Thyroid gland (tissue), 4 donors: ENCODE data around the gene ARL13B. TPM values are rescaled to one million over a fixed set of nuclear protein-coding genes. Genes with fewer than 3 reads are reported as not detected.
A peak's percentile ranks its signal among the peaks of the same experiment; 100 is the strongest.
"Not testable (repeated sequence)": the region's sequence is repeated elsewhere in the genome, so short reads cannot be mapped to it uniquely, and the experiment has no call there.

Experiments used
- DNase-seq, 2 donors: peaks; one replicate each; pipeline ENCODE4 v3.0.0-alpha.2; 2019
- H3K27ac ChIP-seq, 3 donors: fragments of 200-600 bp; sonication (generic); 1 replicate in 2 of 3; 2 replicates in 1 of 3; pipeline ENCODE4 v1.5.1; 2016 to 2019; ENCODE audit warnings: mild to moderate bottlenecking in 1 of 3, moderate library complexity in 1 of 3
- H3K27me3 ChIP-seq: fragments of 200-600 bp; sonication (generic); one replicate; pipeline ENCODE4 v1.5.1; 2019
- H3K36me3 ChIP-seq, 2 donors: fragments of 200-600 bp; sonication (generic); one replicate each; pipeline ENCODE4 v1.5.1; 2016 to 2019
- H3K4me1 ChIP-seq, 2 donors: fragments of 200-600 bp; sonication (generic); one replicate each; pipeline ENCODE4 v1.5.1; 2017 to 2019
- H3K4me3 ChIP-seq, 3 donors: fragments of 200-600 bp; sonication (generic); replicated peaks in 1 of 3; 1 replicate in 2 of 3; 2 replicates in 1 of 3; pipeline ENCODE4 v1.5.1; 2016; ENCODE audit warnings: mild to moderate bottlenecking in 1 of 3
- H3K9me3 ChIP-seq: fragments of 200-600 bp; sonication (generic); one replicate; pipeline ENCODE4 v1.5.1; 2017
- CTCF ChIP-seq, 6 experiments: fragments of 200-600 bp in 3 of 6; fragments of 450-650 bp in 3 of 6; sonication (generic) in 3 of 6; IDR thresholded peaks; one replicate each; pipeline ENCODE4 v1.5.1; 2016 to 2019; ENCODE audit warnings: antibody characterized with exemption in 6 of 6, mild to moderate bottlenecking in 2 of 6, inconsistent platforms in 1 of 6, moderate library complexity in 1 of 6
- POLR2A ChIP-seq, 2 donors: fragments of 450-650 bp; IDR thresholded peaks; one replicate each; pipeline ENCODE4 v1.6.1; 2017; ENCODE audit warnings: antibody characterized with exemption in 2 of 2, mild to moderate bottlenecking in 2 of 2, moderate library complexity in 1 of 2
- WGBS, 2 donors: methylation state at CpG; one replicate each; pipeline ENCODE4 v1.1.5; 2017; 5-methylcytosine and 5-hydroxymethylcytosine counted together
- intact Hi-C: fragments of 100-400 bp; cut with DNase I; formaldehyde crosslinking; loops from one replicate; pipeline ENCODE4 v1.15.1; 2023
- total RNA-seq, 4 donors: library from RNA; depleted of rRNA; stranded (reverse); fragments of >200 nt; gene quantifications; one replicate each; pipeline ENCODE4 v1.2.3, GENCODE V29; 2016

The ARL13B gene
- 10 to 100 TPM; 14.6 to 27.3 (median 16.0) TPM for total RNA-seq

GRCh38 chr3:93979850-93980676 lies at the start of gene ARL13B:
Gene ARL13B (plus strand): TSS chr3:93980155. CDS start chr3:93980424, 269 bp downstream.
- H3K27me3 ChIP-seq = no peaks in the 10 kb centered on the region
- H3K27ac ChIP-seq = peak within 1 kb of the TSS; percentile 5 to 93 (median 86)
- intact Hi-C loops = no loop called here
- peak within 1 kb of the TSS; percentile 22 to 83 (median 78) for H3K4me3 ChIP-seq
- peaks cover 7% of the 10 kb centered on the region in 2 donors for H3K4me1 ChIP-seq
- DNase-seq = peak; percentile 99
- WGBS, 2 donors = 0 to 1% methylated on average over 32 to 53 of the region's 66 CpGs
- H3K36me3 ChIP-seq = no peaks in the 10 kb centered on the region
- H3K9me3 ChIP-seq = no peaks in the 10 kb centered on the region
- TF ChIP-seq CTCF (IDR thresholded peaks at IDR 0.05) = no peak
- peak in 1 of 2 donors; percentile 86 for TF ChIP-seq POLR2A (IDR thresholded peaks at IDR 0.05)

GRCh38 chr3:93931597-93932229 lies 48.2 kb upstream of the ARL13B start:
- TF ChIP-seq CTCF (IDR thresholded peaks at IDR 0.05) (no peak), POLR2A (IDR thresholded peaks at IDR 0.05) (no peak)
- no peaks in the 10 kb centered on the region for H3K27me3 ChIP-seq
- H3K36me3 ChIP-seq = no peaks in the 10 kb centered on the region
- intact Hi-C loops = no loop called here
- no peaks in the 10 kb centered on the region for H3K9me3 ChIP-seq
- H3K27ac ChIP-seq = no peak overlapping the region
- H3K4me1 ChIP-seq = peaks cover 0 to 7% of the 10 kb centered on the region in 2 donors
- no peak for DNase-seq
- WGBS, 2 donors = 90 to 92% methylated on average over 5 of the region's 5 CpGs
- no peak overlapping the region for H3K4me3 ChIP-seq

- H3K36me3 ChIP-seq = no peaks in the 10 kb centered on the region
- no peak for DNase-seq
- intact Hi-C loops = no loop called here
- H3K27ac ChIP-seq = no peak overlapping the region
- TF ChIP-seq CTCF (IDR thresholded peaks at IDR 0.05) (no peak), POLR2A (IDR thresholded peaks at IDR 0.05) (no peak)
- no peaks in the 10 kb centered on the region for H3K9me3 ChIP-seq
- 57 to 64% methylated on average over 5 of the region's 5 CpGs for WGBS, 2 donors
- H3K27me3 ChIP-seq = no peaks in the 10 kb centered on the region
- no peak overlapping the region for H3K4me3 ChIP-seq
- H3K4me1 ChIP-seq = peaks cover 0 to 7% of the 10 kb centered on the region in 2 donors
Measured at GRCh38 chr3:93934366-93935046, 45.4 kb upstream of the ARL13B start.

GRCh38 chr3:93936549-93936948 lies 43.4 kb upstream of the ARL13B start:
- Histone ChIP-seq H3K9me3 (no peaks in the 10 kb centered on the region), H3K27me3 (no peaks in the 10 kb centered on the region), H3K27ac (no peak overlapping the region), H3K4me1 (peaks cover 0 to 7% of the 10 kb centered on the region in 2 donors), H3K36me3 (no peaks in the 10 kb centered on the region), H3K4me3 (no peak overlapping the region)
- 81 to 91% methylated on average over 1 of the region's 1 CpG for WGBS, 2 donors
- intact Hi-C loops = no loop called here
- DNase-seq = no peak
- TF ChIP-seq POLR2A (IDR thresholded peaks at IDR 0.05) (no peak), CTCF (IDR thresholded peaks at IDR 0.05) (no peak)

- WGBS, 2 donors = 92 to 97% methylated on average over 6 of the region's 6 CpGs
Measured at GRCh38 chr3:93937485-93937884, 42.5 kb upstream of the ARL13B start.

GRCh38 chr3:93949958-93950357 lies 30.0 kb upstream of the ARL13B start:
- H3K4me3 ChIP-seq, intact Hi-C loops, H3K4me1 ChIP-seq, H3K27me3 ChIP-seq, H3K9me3 ChIP-seq, H3K27ac ChIP-seq, DNase-seq, H3K36me3 ChIP-seq: not testable (repeated sequence)
- WGBS, 2 donors = 92 to 93% methylated on average over 8 of the region's 8 CpGs

More at GRCh38 chr3:93937485-93937884, 42.5 kb upstream of the ARL13B start:
- H3K4me1 ChIP-seq, H3K27ac ChIP-seq, DNase-seq, H3K27me3 ChIP-seq, H3K4me3 ChIP-seq, H3K36me3 ChIP-seq, intact Hi-C loops, H3K9me3 ChIP-seq: not testable (repeated sequence)
